NCI-H2081 (cell line): Measurements from ENCODE around the gene FA2H.
"Not testable (repeated sequence)": the region's sequence is repeated elsewhere in the genome, so short reads cannot be mapped to it uniquely, and the experiment has no call there.

Experiments used
- DNase-seq, 2 experiments: peaks; one replicate each; lab custom pipeline; 2025; lab: John Stamatoyannopoulos, UW

FA2H gene, protein sequence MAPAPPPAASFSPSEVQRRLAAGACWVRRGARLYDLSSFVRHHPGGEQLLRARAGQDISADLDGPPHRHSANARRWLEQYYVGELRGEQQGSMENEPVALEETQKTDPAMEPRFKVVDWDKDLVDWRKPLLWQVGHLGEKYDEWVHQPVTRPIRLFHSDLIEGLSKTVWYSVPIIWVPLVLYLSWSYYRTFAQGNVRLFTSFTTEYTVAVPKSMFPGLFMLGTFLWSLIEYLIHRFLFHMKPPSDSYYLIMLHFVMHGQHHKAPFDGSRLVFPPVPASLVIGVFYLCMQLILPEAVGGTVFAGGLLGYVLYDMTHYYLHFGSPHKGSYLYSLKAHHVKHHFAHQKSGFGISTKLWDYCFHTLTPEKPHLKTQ

DNA sequence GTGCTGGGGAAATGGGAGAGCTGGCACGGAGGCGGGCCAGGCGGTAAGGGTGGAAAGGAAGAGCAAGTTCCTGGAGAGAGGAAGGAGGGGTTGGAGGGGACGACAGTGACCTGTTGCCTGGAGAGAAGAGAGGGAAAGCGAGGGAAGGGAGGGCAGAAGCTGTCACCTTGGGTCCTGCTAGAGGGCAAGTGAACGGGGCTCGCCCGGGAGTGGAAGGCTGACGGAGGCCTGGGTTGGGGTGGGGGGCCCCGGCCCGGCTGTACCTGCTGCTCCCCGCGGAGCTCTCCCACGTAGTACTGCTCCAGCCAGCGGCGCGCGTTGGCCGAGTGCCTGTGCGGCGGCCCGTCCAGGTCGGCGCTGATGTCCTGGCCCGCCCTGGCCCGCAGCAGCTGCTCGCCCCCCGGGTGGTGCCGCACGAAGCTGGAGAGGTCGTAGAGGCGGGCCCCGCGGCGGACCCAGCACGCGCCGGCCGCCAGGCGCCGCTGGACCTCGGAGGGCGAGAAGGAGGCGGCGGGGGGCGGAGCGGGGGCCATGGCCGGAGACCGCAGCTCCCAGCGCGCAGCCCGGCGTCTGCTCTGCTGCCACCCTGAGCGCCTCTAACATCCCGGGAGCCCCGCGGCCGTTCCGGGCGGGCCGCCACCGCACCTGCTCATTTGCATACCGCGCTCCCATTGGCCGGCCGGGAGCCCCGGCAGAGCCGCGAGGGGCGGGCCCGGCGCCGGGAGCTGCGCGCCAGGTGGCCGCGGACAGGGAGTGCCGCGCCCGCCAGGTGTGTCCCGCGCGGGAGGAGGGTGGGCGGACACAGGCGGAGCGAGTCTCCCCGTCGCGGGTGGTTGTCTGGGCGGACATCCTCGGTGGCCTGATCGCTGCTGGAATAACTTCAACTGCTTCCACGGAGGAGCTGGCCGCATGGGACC is at the start of gene FA2H:
FA2H (minus strand) TSS at position 598 of the 917 bp plus-strand sequence; CDS start at position 533, 65 bp downstream.
- DNase-seq, result peak; percentile 81 to 88

DNA sequence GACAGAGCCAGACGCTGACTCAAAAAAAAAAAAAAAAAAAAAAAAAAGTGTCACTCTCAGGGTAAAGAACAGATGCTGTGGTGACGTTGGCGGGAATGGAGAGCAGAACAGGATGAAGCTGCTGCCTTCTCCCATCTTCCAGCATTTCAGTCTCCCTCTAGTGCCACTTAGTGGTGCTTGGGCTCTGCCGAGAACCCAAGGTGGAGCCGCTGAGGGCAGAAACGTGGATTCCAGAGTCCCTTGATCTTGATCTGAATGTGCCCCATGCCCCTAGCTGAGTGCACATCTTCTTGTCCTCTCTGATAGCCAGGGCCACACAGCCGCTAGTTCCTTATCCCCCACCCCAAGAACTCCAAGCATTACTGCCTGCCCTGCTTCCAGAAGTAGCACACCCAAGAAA is 43.2 kb upstream of the FA2H start:
- no peak for DNase-seq

DNA sequence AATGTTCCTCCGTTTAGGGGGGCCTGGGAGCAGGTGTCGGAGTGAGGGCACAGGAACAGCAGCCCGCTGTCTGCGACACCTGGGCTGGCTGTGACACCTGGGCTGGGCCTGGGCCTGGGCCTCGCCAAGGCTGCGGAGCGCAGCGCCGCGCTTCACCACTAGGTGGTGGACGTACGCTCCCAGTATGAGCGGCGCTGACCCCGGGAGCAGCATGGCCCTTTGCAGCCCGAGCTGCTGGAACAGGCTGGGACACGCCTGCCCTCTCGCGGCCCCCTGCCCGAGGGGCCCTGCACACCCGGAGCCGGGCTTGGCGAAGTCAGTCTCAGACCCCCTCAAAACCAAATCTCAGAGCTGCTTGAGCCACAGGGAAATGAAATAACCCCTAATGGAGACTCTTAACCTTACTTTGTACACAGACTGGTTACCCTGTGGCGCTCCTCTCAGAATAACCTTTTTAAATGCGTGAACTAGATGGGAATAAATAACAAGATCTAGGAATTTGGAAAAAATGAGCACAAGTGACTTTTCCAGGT is 38.6 kb upstream of the FA2H start:
- peak; percentile 62 to 75 for DNase-seq

DNA sequence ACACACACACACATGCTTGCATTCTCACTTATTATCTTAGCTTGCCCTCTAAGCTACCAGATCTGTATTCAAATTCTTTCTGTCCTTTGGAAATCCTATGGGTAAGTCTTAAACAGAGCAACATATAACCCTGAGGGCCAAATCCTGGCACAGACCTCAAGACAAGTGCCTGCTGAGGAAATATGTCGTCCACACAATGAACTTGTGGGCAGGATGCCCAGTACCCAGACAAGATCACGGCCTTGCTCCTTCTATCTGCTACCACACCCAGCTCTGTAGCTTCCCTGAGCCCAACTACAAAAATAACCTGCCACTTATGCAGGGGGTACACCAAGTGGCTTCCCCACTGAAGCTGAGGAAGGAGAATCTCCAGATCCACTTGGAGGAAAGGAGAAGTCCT is 37.3 kb upstream of the FA2H start:
- no peak for DNase-seq

DNA sequence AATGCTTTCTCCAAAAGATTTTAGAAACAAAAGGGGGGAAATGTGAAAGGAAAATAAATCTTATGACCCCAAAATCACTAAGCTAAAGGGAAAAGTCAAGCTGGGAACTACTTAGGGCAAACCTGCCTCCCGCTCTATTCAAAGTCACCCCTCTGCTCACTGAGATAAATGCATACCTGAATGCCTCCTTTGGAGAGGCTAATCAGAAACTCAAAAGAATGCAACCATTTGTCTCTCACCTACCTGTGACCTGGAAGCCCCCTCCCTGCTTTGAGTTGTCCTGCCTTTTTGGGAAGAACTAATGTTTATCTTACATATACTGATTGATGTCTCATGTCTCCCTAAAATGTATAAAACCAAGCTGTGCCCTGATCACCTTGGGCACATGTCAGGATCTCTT is 36.6 kb upstream of the FA2H start:
- not testable (repeated sequence) for DNase-seq

DNA sequence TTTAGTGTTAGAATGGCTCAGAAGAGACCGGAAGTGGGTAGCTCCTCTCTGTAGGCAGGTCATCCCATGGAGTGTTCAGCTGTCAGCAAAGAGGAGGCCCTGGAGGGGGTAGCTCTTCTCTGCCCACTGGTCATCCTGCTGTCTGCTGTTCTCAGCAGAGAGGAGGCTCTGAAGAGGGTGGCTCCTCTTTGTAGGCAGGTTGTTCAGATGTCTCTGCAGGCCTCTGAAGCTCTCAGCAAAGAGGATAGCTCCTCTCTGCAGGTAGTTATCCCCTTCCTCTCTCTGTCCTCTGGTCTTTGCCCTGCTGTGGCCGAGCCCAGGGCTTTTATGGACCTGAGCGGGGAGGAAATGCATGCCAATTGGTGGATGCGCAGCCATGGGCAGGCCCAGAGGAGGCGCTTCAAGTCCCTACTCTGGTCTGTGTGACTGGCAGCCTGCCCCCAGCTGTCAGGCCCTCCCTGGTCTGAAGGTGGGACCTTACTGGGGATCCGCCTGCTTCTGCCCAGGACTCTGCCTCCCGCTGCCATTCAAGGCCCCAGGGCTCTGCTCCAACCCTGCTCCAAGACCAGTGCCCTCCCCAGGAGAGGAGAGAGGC is 32.5 kb upstream of the FA2H start:
- DNase-seq, result no peak

DNA sequence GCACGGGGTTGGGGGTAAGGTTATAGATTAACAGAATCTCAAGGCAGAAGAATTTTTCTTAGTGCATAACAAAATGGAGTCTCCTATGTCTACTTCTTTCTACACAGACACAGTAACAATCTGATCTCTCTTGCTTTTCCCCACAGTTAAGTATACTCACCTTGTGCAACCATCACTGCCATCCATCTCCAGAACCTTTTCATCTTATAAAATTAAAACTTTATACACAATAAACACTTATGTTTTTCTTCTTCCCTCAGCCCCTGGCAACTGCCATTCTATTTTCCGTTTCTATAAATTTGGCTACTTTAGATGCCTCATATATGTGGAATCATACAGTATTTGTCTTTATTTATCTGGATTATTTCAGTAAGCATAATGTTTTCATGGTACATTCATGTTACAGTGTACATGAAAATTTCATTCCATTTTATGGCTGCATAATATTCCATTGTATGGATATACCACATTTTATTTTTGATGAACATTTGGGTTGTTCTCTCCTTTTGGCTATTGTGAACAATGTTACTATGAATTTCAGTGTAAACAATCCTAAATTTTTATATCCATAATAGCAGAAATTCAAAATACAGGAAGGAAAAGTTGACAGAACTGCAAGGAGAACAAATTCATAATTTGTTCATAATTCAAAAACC is 25.7 kb upstream of the FA2H start:
- DNase-seq, result no peak

DNA sequence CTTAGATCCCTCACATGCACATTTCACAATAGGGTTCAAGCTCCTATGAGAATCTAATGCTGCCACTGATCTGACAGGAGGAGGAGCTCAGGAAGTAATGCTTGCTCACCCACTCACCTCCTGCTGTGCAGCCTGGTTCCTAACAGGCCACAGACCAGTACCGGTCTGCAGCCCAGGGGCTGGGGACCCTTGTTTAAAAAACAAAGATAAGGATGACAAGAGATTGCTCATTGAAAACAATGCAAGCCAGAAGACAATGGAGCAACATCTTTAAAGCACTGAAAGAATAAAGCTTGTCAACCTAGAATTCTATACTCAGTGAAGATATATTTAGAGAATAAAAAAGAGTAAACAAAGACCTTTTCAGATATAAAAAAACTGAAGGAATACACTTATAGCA is 22.8 kb upstream of the FA2H start:
- DNase-seq, result no peak

DNA sequence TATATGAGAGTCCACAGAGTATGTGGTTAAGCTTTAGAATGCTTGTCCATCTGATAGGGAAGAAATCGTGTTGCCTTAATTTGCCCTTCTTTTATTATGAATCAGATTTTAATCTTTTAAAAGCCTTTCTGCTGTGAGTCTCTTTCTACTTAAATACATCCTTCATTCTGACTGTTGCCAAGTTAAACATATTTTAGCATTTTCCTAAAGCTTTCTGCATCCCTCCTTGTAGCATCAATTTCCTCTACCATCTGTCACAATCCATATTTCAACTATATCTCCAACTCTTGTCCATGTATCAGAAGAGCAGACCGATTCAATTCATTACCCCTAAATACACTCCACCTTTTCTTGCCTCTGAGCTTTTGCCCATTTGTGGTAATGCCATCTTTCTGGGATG is 20.5 kb upstream of the FA2H start:
- DNase-seq, result no peak

DNA sequence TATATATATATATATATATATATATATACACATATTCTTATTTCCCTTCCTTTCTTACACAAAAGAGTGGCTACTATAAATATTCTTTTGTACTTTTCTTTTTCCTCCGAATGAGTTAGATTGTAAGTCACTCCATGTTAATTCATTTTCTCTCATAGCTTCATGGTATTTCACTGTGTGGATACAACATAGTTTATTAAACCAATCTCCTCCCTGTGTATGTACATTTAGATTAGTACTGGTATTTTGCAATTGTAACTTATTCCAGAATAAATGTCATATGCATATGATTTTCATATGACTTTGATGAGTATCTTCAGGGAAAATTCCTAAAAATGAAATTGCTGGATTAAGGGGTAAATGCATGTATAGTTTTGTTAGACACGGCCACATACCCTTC is 20.0 kb upstream of the FA2H start:
- DNase-seq, result no peak

DNA sequence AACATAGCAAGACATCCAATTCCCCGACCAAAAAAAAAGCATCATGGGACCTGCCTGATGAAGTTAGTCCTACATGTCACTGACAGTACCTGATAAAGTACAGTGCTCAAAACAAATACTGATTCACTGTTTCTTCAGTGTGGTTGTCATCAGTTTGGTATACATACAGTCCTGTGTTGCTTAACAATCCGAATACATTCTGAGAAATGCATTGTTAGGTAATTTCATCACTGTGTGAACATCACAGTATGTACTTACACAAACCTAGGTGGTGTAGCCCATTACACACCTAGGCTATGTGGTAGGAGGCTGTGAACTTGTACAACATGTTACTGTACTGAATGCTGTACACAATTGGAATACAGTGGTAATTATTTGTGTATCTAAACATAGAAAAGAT is 19.0 kb upstream of the FA2H start:
- no peak for DNase-seq

DNA sequence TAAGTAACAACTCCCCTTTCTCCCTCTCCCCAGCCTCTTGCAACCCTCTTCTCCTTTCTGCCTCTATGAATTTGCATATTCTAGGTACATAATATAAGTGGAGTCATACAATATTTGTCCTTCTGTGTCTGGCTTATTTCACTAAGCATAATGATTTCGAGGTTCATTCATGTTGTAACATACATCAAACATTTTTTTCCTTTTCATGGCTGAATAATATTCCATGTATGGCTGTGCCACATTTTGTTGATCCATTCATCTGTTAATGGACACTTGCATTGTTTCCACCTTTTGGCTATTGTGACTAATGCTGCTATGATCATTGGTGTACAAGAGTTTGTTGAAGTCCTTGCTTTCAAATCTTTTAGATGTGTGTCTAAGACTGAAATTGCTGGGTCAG is 17.6 kb upstream of the FA2H start:
- DNase-seq, result no peak

DNA sequence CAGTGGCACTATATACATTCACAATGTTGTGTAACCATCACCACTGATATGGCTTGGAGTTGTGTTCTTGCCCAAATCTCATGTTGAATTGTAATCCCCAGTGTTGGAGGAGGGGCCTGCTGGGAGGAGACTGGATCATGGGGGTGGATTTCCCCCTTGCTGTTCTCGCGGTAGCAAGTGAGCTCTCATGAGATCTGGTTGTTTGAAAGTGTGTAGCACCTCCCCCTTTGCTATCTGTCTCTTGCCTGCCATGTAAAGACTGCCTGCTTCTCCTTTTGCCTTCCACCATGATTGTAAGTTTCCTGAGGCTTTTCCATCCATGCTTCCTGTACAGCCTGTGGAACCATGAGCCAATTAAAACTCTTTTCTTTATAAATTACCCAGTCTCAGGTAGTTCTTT is 17.1 kb upstream of the FA2H start:
- DNase-seq, result not testable (repeated sequence)

DNA sequence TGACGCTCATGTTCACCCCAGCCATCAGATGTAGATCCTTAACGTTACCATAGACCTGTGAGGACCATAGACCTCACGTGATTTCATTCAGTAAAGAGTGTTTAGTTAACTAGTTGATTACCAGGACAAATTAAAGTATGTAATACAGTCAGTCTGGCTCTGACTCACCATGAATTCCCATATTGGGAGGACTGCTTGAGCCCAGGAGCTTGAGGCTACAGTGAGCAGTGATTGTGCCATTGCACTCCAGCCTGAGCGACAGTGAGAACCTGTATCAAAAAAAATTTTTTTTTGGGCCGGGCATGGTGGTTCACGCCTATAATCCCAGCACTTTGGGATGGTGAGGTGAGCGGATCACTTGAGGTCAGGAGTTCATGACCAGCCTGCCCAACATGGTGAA is 13.5 kb upstream of the FA2H start:
- no peak for DNase-seq

DNA sequence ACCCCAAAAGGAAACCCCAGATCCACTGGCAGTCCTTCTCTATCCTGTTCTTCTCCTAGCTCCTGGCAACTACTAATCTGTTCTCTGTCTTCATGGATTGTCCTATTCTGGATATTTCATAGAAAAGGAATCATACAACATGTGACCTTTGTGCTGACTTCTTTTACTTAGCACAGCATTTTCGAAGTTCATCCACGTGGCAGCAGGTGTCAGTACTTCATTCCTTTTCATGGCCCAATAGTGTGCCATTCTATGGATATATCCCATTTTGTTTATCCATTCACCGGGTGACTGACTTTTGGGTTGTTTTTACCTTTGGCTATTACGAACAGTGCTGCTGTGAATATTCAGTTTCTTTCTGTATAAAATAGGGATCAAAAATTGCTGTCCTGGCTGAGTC is 10.4 kb upstream of the FA2H start:
- DNase-seq, result no peak

DNA sequence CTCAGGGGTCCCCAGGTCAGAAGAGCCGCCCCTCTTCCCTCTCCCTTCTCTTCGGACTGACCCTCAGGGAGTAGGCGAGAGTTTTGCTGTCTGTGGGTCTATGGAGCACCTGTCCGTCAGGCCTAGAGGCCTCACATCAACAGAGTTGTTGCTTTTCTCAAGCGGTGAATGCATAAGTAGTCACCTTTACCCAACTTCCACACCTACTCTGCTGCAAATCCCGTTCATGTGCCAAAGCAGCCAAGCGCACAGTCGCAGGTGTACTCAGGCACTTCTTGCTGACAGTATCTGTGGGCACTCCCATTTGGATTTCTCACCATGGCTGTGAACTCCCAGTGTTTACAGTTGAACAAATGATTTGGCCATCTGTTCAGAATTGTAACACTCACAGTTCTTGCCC is 4.0 kb upstream of the FA2H start:
- DNase-seq, result no peak

DNA sequence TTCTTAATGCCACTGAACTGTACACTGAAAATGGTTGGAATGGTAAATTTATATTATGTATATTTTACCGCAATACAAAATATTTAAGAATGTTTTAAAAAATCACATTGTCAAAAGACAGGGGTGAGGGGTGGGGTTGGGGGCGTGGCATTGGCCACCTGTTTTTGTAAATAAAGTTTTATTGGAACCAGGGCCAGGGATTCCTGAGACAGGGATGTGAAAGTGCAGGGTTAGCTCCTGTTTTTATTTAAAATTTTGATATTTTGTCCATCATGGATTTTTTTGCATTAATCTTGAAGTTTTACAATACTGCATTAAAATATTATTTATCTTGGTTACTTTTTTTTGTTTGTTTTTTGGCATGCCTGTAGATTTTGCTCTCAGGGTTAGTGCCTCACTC is 2.3 kb upstream of the FA2H start:
- no peak for DNase-seq

DNA sequence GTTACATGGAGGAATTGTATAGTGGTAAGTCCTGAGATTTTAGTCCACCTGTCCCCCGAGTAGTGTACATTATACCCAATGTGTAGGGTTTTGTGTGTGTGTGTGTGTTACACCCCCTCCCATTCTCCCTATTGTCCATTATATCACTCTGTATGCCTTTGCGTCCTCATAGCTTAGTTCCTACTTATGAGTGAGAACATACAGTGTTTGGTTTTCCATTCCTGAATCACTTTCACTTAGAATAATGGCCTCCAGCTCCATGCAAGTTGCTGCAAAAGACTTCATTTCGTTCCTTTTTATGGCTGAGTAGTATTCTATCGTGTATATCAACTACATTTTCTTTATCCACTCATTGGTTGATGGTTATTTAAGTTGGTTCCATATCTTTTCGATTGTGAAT is 635 bp upstream of the FA2H start:
- DNase-seq, result no peak

DNA sequence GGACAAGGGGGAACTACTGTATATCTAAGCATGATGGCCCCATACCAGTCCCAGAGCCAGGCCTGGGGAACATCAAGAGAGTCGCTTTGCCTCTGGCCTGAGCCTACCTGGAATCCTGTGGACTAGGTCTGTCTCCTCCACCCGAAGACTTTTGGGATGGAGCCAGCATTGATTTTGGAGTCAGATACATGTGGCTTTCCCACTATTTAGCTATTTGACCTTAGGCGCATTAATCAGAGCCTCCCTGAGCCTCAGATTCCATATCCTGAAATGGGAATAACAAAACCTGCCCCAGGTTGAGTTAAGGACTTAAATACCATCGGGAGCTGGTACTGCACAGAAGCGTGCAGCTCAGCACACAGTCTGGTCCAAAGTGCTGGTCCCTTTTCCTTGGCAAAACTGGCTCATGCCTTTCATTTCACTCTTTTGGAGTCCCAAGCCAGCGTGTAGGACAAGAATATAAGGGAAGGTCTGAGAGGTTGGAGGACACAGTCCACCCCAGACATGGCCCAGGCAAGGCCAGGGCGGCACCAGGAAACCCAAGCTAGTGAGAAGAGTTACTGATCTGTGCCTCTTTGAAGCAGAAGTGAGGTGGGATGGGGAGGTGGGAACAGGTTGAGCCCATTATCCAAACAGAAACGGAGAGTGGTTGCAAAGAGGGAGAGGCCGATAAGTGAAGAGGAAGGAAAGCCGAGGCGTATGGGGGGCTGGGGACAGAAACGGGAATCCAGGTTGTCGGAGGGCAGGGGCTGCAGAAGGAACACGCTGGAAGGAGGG is 986 bp downstream of the FA2H start:
- DNase-seq, result no peak

DNA sequence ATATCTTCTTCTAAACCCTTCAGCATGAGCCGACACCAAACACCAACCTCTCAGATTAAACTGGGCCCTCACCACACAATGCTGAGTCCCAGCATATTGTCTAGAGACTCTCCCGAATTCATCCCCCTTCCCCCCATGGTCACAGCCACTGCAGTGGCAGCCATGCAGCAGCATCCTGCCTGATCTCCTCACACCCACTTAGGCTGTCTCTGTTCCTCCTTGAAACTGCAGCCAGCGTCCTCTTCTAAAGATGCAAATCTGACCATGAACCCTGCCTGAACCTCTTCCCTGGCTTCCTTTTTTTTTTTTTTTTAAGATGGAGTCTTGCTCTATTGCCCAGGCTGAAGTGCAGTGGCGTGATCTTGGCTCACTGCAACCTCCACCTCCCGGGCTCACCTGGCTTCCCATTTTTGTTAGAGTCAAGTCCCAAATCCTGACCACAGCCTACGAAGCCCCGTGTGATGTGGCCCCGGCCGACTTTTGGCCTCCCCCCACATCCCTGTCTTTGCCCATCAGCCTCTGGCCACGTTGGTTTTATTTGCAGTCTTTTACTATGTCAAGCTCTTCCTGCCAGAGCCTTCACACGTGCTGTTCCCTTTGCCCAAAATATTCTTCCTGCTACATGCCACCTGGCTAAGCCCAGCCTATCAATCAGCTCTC is 2.8 kb downstream of the FA2H start:
- DNase-seq, result no peak
